HG03097 (cell line): Measurements from ENCODE around the gene EXOC6.
"Not testable (repeated sequence)": the region's sequence is repeated elsewhere in the genome, so short reads cannot be mapped to it uniquely, and the experiment has no call there.

Experiments
- ATAC-seq: cut with Tn5 transposase; IDR thresholded peaks from one replicate; pipeline ENCODE4 v1.9.1; 2021; ENCODE audit not compliant: unreplicated experiment, low FRiP score

The EXOC6 gene

GRCh38 chr10:92929896-92930295, 81.6 kb downstream of the EXOC6 start:
- ATAC-seq: no peak

GRCh38 chr10:92931597-92931996, 83.3 kb downstream of the EXOC6 start:
- no peak for ATAC-seq

- ATAC-seq: no peak
Measured at GRCh38 chr10:92937876-92938275, 89.6 kb downstream of the EXOC6 start.

- ATAC-seq: no peak
Measured at GRCh38 chr10:92938841-92939240, 90.5 kb downstream of the EXOC6 start.

- ATAC-seq: no peak
Measured at GRCh38 chr10:92942226-92942625, 93.9 kb downstream of the EXOC6 start.

- no peak for ATAC-seq
Measured at GRCh38 chr10:92946491-92946890, 98.2 kb downstream of the EXOC6 start.

- ATAC-seq: not testable (repeated sequence)
Measured at GRCh38 chr10:92952573-92952972, 104.3 kb downstream of the EXOC6 start.

- ATAC-seq: no peak
Measured at GRCh38 chr10:92957223-92958010, 109.1 kb downstream of the EXOC6 start.

GRCh38 chr10:92961638-92962037, 113.3 kb downstream of the EXOC6 start:
- no peak for ATAC-seq

GRCh38 chr10:92965314-92965713, 117.0 kb downstream of the EXOC6 start:
- no peak for ATAC-seq

GRCh38 chr10:92967641-92968040, 119.3 kb downstream of the EXOC6 start:
- ATAC-seq: no peak

- ATAC-seq: no peak
Measured at GRCh38 chr10:92969151-92969550, 120.8 kb downstream of the EXOC6 start.

GRCh38 chr10:92970301-92971070, 122.2 kb downstream of the EXOC6 start:
- ATAC-seq: no peak

- ATAC-seq: no peak
Measured at GRCh38 chr10:92972066-92972870, 123.9 kb downstream of the EXOC6 start.

- no peak for ATAC-seq
Measured at GRCh38 chr10:92972886-92973285, 124.6 kb downstream of the EXOC6 start.

- ATAC-seq: not testable (repeated sequence)
Measured at GRCh38 chr10:92976278-92976677, 128.0 kb downstream of the EXOC6 start.

GRCh38 chr10:92989250-92989649, 140.9 kb downstream of the EXOC6 start:
- no peak for ATAC-seq

- ATAC-seq: no peak
Measured at GRCh38 chr10:92990615-92991014, 142.3 kb downstream of the EXOC6 start.

GRCh38 chr10:92991513-92991912, 143.2 kb downstream of the EXOC6 start:
- ATAC-seq: no peak

GRCh38 chr10:92993699-92994272, 145.5 kb downstream of the EXOC6 start:
- ATAC-seq: no peak

- no peak for ATAC-seq
Measured at GRCh38 chr10:92995509-92995908, 147.2 kb downstream of the EXOC6 start.
